Upper lobe of right lung (tissue), 1 donor: ENCODE data around the gene RAB37. TPM values are rescaled to one million over a fixed set of nuclear protein-coding genes. Genes with fewer than 3 reads are reported as not detected.

Experiments
- ATAC-seq: fragments of 200-7000 bp; cut with Tn5 transposase; one replicate; pipeline ENCODE4 v1.9.1; 2020; ENCODE audit warnings: mild to moderate bottlenecking, moderate library complexity
- DNase-seq: peaks from one replicate; pipeline ENCODE4 v3.0.0-alpha.2; 2020
- H3K27ac ChIP-seq: fragments of 200-600 bp; one replicate; pipeline ENCODE4 v1.8.0; 2022
- H3K27me3 ChIP-seq: fragments of 200-600 bp; one replicate; pipeline ENCODE4 v1.8.0; 2022; ENCODE audit warnings: mild to moderate bottlenecking
- H3K36me3 ChIP-seq: fragments of 200-600 bp; one replicate; pipeline ENCODE4 v1.8.0; 2022
- H3K4me1 ChIP-seq: fragments of 200-600 bp; one replicate; pipeline ENCODE4 v1.8.0; 2022
- H3K4me3 ChIP-seq: fragments of 200-600 bp; one replicate; pipeline ENCODE4 v1.8.0; 2022; ENCODE audit warnings: mild to moderate bottlenecking
- H3K9me3 ChIP-seq: fragments of 200-600 bp; one replicate; pipeline ENCODE4 v1.8.0; 2022
- CTCF ChIP-seq: fragments of 200-600 bp; IDR thresholded peaks from one replicate; pipeline ENCODE4 v1.8.0; 2022; ENCODE audit warnings: antibody characterized with exemption
- intact Hi-C: fragments of 100-400 bp; cut with DNase I; formaldehyde crosslinking; loops from one replicate; pipeline ENCODE4 v1.11.0; 2022
- total RNA-seq: library from RNA; stranded (reverse); fragmentation: NEBNext Ultra II Directional; extraction: Animal tissue kit (Norgen Biotek cat#: 25700); gene quantifications from one replicate; pipeline ENCODE4 v1.2.1, GENCODE V29; 2021
- donor health status: DM: no; HTN: yes; CAD: no; lungs with severe emphysema.

Gene RAB37
- total RNA-seq, 1 donor from 2014 or later = 6.8 TPM

DNA sequence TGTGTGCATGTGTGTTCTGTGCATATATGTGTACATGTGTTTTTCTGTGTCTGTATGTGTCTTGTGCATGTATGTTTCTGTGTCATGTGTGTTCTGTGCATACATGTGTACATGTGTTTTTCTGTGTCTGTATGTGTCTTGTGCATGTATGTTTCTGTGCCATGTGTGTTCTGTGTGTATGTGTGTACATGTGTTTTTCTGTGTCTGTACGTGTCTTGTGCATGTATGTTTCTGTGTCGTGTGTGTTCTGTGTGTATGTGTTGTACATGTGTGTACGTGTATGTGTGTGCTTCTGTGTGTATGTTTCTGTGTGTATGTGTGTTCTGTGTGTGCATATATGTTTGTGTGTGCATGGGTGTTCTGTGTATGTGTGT lies 8.4 kb upstream of the RAB37 start:
- Histone ChIP-seq H3K36me3 (no peaks in the 10 kb centered on the region), H3K9me3 (no peaks in the 10 kb centered on the region), H3K4me1 (no peaks in the 10 kb centered on the region), H3K4me3 (no peak overlapping the region), H3K27me3 (no peaks in the 10 kb centered on the region), H3K27ac (no peak overlapping the region)
- no peak for TF ChIP-seq CTCF
- ATAC-seq (no peak), DNase-seq (no peak)
- intact Hi-C loops = no loop called here

GRCh38 chr17:74729368-74729767 lies 7.7 kb upstream of the RAB37 start:
- no peak for ATAC-seq
- no peak for TF ChIP-seq CTCF
- Histone ChIP-seq H3K4me3 (no peak overlapping the region), H3K27ac (no peak overlapping the region), H3K27me3 (no peaks in the 10 kb centered on the region), H3K9me3 (no peaks in the 10 kb centered on the region), H3K4me1 (no peaks in the 10 kb centered on the region), H3K36me3 (no peaks in the 10 kb centered on the region)
- peak; percentile 37 for DNase-seq
- intact Hi-C loops = no loop called here

GRCh38 chr17:74729866-74730265 lies 7.2 kb upstream of the RAB37 start:
- Histone ChIP-seq H3K27ac (no peak overlapping the region), H3K27me3 (no peaks in the 10 kb centered on the region), H3K4me3 (no peak overlapping the region), H3K4me1 (no peaks in the 10 kb centered on the region), H3K36me3 (no peaks in the 10 kb centered on the region), H3K9me3 (no peaks in the 10 kb centered on the region)
- ATAC-seq (no peak), DNase-seq (peak; percentile 33)
- TF ChIP-seq CTCF = no peak
- intact Hi-C loops = no loop called here

DNA sequence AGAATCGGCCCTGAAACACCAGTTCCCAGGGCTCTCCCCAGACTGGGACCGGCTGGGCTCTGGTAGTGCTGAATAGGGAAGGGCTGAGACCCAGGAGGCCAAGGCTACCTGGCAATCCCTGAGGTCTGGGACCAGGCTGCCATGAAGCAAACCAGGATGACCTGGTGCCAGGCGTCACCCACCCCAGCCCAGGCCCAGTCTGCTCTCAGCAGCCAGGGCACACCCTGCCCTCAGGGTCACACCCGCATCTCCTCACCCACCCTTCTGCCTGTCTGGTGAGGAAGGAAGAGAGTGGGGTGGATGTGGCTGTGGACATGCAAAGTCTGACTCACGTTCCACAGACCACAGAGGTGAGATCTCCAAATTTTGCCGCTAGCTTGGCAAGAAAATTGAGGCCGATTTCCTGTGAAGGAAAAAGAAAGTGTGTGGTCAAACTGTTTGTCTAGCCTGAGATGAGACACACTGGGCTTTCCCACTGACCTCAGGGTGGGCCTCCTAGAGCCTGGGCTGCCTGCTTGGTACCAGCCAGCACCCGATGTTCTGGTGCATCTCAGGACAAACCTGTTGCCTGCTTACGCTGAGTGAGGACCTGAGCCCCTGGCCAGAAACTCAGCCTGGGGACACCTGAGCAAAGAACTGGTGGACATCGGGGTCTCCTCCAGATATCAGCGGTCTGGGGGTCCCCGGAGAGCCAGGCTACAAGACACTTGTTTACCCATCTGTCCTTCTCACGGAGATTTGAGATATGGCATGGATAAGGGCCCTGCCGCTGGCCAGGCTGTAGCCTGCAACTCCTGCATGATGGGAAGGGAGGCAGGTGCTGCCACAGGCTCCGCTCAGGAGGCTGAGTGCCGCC lies 6.3 kb upstream of the RAB37 start:
- Histone ChIP-seq H3K4me1 (no peaks in the 10 kb centered on the region), H3K36me3 (no peaks in the 10 kb centered on the region), H3K9me3 (no peaks in the 10 kb centered on the region), H3K27ac (no peak overlapping the region), H3K27me3 (no peaks in the 10 kb centered on the region), H3K4me3 (no peak overlapping the region)
- ATAC-seq (peak; percentile 66), DNase-seq (peak; percentile 55)
- TF ChIP-seq CTCF = no peak
- intact Hi-C loops = no loop called here

GRCh38 chr17:74731347-74731605 lies 5.8 kb upstream of the RAB37 start:
- Histone ChIP-seq H3K4me3 (no peak overlapping the region), H3K27ac (no peak overlapping the region), H3K4me1 (peaks cover 2% of the 10 kb centered on the region), H3K9me3 (no peaks in the 10 kb centered on the region), H3K27me3 (no peaks in the 10 kb centered on the region), H3K36me3 (no peaks in the 10 kb centered on the region)
- DNase-seq = peak; percentile 26
- intact Hi-C loops = no loop called here
- ATAC-seq = no peak
- no peak for TF ChIP-seq CTCF
